UCSD-AML1 (cell line): ENCODE results near the gene ESM1.

ENCODE experiments used
- DNase-seq: peaks from one replicate; lab custom pipeline; 2025; ENCODE audit not compliant: unreplicated experiment; lab: John Stamatoyannopoulos, UW

Gene ESM1

DNA sequence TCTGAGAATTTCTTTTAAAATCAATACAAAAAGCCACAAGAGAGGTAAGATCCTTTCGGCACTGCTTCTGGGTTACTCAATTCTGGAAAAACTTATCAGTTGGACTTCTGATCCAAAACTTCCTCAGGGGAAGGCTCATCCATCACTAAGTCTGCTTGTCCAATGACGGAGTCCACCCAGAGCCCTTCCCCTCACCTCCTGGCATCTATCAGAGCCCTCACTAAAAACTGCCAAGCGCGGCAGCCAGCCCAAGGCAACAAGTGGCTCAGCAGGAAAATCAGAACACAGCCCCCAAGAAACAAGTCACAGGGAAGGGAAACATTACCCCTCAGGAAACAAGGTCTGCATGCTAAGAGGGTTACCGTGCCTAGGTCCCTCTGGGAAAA, 869 bp upstream of the ESM1 start:
- DNase-seq, result no peak

DNA sequence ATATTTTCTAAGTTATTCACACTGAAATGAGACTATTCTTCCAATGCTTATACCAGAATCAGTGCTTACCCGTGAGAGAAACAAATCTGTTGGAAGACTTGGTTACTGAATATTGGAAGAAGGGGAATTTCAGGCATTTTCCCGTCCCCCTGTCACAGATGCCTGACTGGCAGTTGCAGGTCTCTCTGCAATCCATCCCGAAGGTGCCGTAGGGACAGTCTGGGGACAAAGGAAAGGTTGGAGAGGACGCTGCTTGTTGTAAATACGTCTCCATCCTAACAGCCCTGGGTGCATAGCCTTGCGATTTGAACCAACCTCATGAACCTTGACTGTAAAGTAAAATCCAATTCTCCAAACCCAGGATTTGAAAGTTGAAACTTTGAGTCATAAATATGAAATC, 3.5 kb downstream of the ESM1 start:
- DNase-seq, result no peak

DNA sequence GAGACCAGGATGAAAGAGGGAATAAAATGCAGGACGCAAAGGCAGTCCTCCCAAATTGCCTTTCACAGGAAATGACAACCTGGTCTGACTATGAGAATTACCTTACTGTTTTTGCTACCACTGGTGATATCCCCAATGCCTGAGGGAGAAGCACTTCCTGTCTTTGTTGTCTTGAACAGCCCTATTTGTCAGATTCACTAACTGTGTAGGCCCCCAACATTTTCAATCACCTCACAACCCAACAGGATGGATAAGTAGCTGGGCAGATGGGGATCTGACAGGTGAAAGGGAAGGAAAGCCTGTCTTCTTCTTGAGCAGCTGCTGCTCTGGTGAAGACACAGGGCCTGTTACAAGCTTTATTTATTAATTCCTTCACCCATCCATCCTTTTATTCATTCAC, 9.7 kb downstream of the ESM1 start:
- no peak for DNase-seq

DNA sequence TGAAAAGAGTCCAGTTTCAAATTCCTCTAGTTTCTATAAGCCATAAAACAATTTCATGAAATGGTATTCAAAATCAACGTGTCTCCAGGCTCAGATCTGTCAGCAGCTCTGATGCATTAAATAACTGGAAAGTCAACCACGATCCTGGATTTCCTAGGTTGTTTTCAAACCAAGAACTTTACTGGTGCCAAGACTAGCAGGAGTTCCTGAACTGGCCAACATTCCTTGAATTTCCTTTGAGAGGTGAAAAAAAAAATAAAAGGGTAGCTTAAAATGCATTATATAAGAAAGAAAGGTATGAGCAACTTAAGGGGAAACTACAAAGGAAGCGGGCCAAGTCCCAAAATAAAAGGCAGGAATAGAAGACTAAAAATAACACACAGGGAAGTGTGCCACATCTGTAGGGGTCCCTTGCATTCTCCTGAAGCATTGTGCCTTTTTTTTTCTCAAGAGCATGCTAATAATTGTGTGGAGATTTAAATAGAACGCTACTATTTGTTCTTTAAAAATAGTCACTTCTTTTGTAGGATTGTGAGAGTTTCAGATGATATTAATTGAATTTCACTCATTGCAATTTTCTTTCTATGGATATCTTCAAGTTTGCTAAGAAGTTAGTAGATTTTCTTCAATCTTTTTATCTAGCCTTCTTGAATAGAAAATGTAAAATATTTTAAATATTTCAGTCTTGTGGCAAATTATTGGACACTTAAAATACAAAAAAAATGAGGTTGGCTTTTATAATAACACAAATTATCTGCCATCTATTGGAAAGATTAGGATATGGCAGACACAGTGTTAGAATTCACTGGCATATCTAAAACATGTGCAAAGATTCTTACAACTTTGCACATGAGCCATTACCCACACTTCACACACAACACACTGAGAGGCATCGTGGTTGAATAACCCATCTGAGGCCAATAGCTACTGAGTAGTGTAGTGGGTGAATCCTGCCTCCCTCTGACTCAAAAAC, 15.3 kb downstream of the ESM1 start:
- no peak for DNase-seq

DNA sequence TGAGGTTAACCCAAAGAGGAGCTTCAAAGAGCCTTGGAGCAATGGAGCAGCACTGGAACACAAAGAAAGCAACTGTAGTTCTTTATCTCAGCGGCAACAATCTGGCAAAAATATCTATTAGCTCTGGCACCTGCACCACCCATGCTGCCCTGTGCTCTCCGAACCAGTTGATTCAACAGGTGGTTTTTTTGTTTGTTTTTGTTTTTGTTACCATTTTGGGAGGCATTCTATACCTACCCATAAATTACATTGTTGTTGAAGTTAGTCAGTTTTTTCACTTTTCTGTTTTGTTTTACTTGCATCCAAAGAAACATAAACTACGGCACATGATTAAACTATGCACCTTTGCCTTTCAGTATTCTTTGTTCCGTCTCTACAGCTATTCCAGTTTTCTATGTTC, 16.2 kb downstream of the ESM1 start:
- DNase-seq, result no peak

DNA sequence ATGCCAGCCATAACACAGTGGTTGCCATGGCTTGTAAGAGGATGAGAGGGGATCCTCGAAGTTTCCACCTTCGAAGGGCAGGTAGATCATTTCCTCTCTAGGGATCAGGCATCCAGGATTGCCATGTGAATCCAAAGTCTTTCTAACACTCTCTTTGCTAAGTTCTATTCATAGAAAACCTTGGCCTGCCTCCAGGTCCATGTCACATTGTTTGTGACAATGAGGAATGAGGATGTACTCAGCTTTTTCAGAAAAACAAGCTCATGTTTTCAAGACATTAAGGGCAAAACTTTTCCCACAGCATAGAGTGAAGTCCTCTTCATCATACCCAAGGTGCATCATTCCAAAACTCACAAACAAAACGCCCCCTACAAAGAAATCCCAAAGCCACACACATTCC, 19.6 kb downstream of the ESM1 start:
- DNase-seq, result no peak

DNA sequence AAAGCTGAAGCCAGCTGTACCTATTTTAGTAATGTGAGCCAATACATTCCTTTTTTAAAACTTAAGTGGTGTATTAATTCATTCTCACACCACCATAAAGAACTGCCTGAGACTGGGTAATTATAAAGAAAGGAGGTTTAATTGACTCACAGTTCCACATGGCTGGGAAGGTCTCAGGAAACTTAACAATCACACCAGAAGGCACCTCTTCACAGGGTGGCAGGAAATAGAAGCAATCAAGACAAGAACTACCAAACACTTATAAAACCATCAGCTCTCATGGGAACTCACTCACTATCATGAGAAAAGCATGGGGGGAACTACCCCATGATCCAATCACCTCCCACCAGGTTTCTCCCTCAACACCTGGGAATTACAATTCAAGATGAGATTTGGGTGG, 21.0 kb downstream of the ESM1 start:
- no peak for DNase-seq

DNA sequence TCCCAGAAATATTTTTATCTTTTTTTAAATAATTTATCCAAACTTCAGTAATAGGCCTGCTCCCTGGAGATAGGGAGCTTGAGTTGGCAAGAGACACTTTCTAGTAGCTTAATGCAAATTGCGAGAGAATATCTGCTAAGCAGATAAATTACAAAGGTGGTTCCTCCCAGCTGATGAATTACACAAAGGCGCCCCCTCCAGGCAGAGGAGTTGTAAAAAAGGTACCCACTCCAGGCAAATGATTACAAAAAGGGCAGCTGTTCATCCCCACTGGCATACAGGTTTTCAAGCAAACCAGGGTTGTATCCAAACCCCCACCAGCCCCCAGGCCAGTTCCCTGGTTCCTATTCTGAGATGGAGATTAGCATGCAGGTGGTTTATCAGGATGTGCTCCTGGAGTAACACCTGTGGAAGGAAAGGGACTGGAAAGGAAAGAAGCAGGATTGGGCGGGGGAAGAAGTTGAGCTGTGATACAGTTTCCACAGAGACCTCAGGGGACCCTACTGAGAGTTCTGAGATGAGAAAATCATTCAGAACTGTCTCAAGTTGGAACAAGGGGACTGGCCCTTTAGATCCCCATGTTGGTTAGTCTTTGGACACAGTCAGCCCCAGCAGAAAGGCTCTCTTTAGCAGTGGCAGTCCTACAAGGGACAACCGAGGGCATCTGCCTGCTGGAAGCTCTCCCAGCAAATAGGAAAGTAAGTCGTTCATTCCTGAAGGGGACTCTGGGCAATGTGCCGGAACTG, 25.5 kb downstream of the ESM1 start:
- DNase-seq, result peak; percentile 15

DNA sequence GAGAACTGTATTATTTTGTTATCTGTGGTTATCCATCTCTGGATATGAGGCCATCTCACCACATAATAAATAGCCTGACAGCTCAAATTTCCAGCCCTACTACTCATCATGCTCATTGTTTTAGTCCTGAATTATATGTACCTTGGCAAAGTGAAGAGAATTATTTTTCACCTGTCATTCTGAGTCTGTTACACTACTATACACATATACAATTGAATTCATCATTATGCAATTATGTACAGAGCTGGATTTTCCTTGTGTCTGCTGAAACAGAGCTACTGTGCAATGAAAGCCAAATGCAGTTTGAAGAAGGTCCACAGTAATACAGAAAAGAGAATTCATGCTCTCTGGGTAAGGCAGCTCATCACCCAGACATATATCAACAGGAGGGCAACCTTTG, 28.5 kb downstream of the ESM1 start:
- no peak for DNase-seq

DNA sequence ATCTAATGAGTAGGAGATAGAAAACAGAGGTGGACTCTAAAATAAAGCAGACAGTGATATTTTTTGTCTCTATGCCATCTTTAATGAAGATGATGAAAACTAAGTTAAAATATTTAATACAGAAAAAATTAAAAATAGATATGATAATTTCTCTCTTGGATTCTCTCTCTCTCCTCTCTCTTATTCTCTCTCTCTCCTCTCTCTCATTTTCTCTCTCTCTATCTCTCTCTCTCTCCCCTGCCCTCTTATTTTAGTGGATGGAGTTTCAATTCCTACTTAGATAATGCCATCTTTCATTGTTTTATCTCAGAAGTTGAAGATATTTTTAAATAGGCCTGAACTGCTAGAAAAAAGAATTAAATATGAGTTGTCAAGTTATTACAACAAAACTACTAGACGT, 38.2 kb downstream of the ESM1 start:
- DNase-seq, result no peak

DNA sequence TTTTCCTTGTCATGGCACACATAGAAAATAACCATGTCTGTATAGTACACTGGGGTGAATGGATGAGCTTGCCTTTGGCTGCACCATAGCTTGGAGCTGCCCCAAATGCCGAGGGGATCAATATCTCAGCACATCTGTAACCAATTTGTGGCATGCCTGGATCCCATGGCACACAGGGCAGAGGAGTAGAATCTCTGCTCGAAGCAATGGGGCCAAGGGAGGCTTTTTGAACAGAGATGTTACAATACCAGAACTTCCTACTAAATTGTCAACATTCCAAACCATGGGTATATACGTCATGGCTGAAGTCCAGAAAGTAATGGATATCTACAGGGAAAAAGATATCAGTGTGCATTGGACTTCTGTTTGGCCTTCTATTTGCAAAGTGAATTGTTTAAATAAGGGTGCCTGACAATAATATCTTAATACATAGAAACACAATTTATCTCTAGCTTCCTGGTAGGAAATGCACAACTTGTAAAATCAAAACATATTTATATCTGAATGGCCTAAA, 39.0 kb downstream of the ESM1 start:
- no peak for DNase-seq

DNA sequence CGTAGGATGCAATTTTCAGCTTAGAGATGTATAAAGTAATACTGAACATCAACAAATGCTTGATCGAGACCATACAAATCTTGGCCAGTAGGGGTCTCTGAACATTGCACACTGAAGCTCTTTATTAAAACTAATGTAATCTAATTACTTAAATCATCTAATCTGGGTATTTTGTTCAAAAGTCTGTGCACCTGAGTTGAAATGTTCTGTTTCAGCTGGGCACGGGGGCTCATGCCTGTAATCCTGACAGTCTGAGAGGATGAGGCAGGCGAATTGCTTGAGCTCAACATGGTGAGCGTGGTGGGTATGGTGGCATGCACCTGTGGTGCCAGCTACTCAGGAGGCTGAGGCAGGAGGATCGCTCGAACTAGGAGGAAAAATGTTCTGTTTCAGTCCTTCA, 41.0 kb downstream of the ESM1 start:
- no peak for DNase-seq

DNA sequence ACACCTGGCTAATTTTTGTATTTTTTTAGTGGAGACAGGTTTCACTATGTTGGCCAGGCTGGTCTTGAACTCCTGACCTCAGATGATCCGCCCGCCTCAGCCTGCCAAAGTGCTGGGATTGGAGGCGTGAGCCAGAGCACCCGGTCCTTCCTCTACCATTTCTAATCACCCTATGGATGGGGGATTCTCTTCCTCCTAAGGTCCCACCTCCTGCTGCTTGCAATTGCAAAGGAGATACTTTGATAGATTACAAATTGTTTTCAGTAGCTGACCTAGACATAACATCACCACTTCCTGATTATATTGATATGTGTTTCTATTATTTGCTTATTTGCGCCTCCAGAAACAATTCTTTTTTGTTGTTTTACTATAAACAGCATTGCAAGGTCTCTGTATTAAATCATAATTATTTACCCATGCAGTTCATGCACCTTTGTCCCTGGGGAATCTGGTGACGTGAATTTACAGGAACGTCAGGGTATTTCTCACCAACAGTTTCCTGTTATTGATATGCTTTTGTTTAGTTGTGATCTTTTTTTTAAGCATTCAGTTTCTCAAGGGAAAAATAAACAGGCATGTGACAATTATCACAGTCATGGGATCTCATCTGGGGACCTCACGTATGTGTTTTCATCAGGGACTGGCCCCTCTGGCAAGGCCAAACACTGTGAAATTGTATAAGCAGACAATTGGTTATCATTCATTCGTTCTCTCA, 43.2 kb downstream of the ESM1 start:
- no peak for DNase-seq

DNA sequence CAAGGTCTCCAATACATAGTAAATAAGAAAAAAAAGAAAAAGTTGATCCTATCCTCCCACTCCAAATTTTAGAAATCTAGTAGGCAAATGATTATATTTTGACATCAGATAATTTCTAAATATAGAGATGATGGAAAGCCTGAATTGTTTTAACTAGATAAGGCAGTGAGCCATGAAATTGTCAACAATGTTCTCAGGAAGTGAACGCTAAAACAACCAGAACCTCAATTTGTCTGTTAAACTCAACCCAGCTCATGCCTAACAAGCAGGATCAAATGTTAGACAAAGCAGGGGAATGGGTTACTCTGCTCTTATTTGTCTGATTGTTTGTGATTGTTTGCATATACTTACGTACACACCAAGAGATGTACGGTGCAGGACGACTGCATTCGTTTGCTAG, 49.2 kb downstream of the ESM1 start:
- no peak for DNase-seq

DNA sequence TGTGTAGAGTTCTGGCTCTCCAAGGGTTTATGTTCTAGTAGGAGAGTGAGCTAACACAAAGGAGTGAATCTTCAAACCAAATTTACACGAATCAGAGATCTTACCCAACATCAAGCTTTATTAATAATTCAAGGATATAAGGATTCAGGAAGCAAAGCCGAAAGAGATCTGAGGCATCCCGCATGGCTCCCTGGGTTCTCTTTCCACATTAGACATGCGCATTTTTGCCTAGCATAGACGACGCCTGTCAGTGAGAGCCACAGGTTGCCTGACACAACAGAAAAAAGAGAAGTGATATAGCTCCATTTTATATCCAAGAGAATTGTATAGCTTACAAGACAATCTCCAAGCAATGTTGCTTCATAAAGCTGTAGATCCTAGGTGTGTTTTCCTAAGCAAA, 52.6 kb downstream of the ESM1 start:
- no peak for DNase-seq

DNA sequence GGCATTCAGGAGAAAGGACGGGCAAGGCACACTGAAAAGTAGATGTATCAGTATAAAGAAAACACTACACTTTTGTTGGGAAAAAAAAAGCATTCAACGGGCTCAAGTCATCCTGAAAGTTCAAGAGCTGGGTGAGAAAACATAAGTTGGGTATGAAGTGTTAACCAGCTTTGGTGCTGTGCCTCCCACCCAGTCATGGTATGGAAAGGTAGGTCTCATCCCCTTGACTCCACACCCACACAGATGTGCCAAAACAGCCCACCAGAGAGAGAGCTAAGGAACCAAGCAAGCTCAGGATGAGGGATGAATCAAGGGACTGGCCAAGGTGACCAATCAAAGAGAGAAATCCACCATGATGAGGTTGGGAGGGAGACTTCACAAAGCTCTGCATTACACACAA, 54.7 kb downstream of the ESM1 start:
- DNase-seq, result no peak
